GM12864 (cell line): ENCODE data around the gene NUDT9.
A peak's percentile ranks its signal among the peaks of the same experiment; 100 is the strongest.
"Not testable (repeated sequence)": the region's sequence is repeated elsewhere in the genome, so short reads cannot be mapped to it uniquely, and the experiment has no call there.

Experiments
- DNase-seq: peaks from one replicate; pipeline ENCODE4 v3.0.0-alpha.2; 2011; ENCODE audit warnings: low read depth
- H3K4me3 ChIP-seq: 2 replicates; pipeline ENCODE4 v1.5.1; 2011; ENCODE audit warnings: mild to moderate bottlenecking, low read depth, low read length, control low read depth
- TF ChIP-seq, protein P1 (sequence below): IDR thresholded peaks from 2 replicates; pipeline ENCODE4 v1.5.1; 2011; ENCODE audit warnings: low read depth, mild to moderate bottlenecking, moderate library complexity, low read length, control low read depth, inconsistent platforms; ENCODE audit errors: missing control alignments

NUDT9 gene

DNA sequence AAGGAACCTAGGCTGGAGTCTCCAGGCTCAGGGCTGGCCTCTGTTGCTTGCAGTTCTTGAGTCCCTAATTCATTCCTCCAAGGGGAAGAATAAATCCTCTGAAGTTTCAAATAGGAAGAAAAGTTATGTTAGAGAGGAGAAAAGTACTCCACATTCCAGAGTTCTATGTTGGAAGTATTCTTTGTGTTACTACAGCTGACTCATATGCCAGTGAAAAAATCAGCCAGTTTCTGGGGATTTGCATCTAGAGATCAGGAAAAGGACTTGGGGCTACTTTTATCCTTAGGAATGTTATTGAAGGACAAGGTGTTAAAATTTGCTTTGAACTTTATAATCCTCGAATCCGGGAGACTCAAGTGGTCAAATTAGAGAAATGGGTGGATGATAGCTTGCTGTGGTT lies 11.7 kb upstream of the NUDT9 start:
- TF ChIP-seq, protein P1, sequence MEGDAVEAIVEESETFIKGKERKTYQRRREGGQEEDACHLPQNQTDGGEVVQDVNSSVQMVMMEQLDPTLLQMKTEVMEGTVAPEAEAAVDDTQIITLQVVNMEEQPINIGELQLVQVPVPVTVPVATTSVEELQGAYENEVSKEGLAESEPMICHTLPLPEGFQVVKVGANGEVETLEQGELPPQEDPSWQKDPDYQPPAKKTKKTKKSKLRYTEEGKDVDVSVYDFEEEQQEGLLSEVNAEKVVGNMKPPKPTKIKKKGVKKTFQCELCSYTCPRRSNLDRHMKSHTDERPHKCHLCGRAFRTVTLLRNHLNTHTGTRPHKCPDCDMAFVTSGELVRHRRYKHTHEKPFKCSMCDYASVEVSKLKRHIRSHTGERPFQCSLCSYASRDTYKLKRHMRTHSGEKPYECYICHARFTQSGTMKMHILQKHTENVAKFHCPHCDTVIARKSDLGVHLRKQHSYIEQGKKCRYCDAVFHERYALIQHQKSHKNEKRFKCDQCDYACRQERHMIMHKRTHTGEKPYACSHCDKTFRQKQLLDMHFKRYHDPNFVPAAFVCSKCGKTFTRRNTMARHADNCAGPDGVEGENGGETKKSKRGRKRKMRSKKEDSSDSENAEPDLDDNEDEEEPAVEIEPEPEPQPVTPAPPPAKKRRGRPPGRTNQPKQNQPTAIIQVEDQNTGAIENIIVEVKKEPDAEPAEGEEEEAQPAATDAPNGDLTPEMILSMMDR, result no peak
- no peak for DNase-seq
- no peak overlapping the region for H3K4me3 ChIP-seq

DNA sequence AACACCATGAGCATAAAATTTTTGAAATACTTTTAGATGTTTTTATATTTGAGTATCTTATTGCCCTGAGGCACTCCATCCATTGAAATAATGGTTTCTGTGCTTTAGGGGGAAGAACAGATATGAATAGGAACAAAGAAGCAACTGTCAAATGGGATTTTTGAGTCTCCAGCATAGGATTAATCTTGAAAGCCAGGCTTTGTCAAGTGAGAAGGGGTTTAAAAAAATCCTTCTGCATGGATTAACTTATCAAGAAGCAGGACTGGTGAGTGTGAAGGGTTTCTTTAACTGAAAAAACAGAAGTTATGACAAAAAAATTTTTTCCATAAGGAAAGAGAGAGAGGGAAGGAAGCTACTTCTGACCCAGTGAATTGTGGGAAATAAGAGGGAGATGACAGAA lies 7.6 kb upstream of the NUDT9 start:
- no peak overlapping the region for H3K4me3 ChIP-seq
- no peak for DNase-seq
- TF ChIP-seq, protein P1, result no peak

DNA sequence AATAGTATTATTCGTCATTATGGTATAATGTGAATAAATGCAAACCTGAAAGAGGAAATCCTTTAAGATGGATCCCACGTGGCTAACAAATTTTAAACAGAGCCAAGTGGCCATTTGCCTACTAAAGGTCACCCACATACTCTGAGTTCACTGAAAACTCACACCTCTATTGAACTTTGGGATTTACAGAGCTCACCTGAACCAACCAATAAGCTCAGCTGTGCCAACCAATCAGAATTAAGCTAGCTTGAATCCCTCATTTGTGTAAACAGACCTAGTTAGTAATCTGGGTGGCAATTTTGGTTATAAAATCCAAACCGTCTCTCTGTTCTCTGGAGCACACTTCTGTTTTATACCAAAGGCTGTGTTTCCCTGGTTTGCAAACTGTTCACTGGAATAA lies 5.4 kb upstream of the NUDT9 start:
- TF ChIP-seq, protein P1, result no peak
- H3K4me3 ChIP-seq, result no peak overlapping the region
- DNase-seq, result no peak

DNA sequence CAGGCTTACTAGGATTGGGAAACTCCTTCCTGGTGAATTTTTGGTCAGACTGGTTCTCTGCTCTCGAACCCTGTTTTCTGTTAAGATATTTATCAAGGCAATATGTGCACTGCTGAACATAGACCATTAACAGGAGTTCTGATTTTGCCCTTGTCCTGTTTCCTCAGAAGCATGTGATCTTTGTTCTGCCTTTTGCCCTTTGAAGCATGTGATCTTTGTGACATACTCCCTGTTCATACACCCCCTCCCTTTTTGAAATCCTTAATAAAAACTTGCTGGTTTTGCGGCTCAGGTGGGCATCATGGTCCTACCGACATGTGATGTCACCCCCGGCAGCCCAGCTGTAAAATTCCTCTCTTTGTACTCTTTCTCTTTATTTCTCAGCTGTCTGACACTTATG lies 4.0 kb upstream of the NUDT9 start:
- not testable (repeated sequence) for H3K4me3 ChIP-seq, DNase-seq

DNA sequence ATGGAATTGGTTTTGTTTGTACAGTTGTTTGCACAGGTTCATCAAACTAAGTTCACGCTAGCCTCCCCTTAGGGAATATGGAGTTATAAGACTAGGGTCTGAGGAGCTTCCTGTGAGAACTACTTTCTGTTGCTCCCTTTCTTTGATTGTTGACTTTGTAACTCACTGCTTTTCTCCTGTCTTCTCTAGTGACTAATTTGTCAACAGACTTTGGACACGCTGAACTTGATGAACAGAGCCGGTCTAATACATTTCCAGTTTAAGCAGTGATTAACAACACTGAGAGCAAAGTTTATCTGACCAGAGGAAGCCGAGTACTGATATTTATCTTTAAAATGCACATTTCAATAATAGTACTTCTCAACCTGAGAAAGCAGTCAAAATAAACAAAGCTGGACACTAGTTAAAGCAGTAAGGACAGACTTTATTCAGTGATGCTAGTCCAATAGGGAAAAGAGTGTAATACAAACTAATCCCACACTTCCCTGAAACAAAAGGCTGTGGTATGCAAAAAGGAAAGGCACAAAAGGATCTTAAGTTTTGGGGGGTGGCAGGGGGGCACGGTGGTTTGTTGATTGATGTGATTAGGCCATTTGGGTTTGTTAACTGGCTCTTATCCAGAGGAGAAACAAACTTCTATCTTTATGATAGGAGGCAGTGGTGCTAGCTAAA lies 2.7 kb upstream of the NUDT9 start:
- no peak for DNase-seq
- H3K4me3 ChIP-seq, result no peak overlapping the region
- TF ChIP-seq, protein P1, result no peak

DNA sequence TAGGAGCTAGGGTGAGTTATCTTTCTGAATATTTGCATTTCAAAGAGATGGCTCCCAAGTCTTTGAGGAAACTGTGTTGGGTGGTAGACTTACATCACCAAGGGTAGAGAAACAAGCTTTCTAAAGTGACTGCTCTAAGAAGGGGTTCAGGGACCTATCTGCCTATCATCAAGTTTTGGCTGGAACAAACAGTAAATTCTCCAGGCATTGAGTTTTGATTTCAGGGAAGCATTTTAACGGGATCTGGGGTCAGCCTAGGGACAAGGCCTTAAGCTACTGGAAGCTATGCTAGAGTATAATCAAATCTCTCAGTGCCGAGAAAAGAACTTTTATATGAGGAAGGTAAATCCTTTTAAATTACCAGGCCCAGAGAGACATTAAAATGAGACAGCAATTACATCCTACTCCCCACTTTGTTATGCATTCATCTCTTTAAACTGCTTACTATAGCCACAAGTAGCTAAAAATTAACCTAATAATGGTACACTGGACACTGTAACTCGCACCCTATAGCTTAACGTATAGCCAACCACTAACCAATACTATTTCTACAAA lies 2.0 kb upstream of the NUDT9 start:
- no peak overlapping the region for H3K4me3 ChIP-seq
- TF ChIP-seq, protein P1, result no peak
- DNase-seq, result no peak

DNA sequence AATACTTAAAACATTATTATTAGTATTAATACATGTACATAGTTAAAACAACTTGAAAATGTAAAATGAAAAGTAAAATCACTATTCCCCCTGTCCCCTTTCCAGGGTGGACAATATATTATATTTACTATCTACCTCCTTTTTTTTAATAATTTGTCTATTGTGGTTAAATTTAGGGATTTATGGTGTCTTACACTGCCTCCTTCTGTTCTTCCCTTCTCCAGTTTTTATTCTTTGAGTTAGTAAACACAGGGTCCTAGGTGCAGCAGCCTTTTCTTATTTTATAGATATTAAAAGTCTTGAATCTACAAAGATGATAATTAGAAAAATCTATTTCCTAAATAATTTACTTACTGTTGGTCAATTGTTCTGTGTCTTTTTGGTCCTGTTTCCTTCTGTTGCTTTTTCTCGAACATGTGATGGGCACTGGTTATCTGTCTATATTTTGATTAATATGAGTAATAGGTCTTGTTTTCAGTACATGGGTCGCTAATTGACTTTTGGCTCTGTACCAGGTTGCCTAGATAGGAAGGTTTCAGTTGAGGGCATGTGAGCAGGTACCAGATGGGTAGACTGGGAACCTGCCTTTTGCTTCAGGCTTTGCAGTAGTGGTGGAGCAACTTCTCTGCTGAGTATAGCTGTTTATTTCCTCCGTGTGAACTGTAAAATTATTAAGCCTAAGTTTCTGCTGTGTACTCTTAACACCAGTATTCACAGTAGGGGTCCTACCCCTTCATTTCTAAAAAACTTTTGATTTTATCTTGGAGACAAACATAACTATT lies 1.1 kb downstream of the NUDT9 start:
- peak; percentile 18 for DNase-seq
- TF ChIP-seq, protein P1, result no peak
- peak overlapping the region; percentile 93 for H3K4me3 ChIP-seq

DNA sequence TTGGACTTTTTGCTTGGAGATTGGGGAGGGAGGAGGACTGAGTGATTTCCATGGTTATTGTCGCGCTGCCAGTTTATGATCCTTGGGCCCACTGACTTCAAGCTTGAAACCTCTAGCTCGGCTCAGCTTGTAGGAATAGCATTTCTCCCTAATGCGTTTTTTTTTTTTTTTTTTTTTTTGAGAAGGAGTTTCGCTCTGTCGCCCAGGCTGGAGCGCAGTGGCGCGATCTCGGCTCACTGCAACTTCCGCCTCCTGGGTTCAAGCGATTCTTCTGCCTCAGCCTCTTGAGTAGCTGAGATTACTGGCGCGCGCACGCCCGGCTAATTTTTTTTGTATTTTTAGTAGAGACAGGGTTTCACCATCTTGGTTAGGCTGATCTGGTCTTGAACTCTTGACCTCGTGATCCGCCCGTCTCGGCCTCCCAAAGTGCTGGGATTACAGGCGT lies 1.7 kb downstream of the NUDT9 start:
- DNase-seq, result not testable (repeated sequence)
- H3K4me3 ChIP-seq, result peak overlapping the region; percentile 93; the same call in 1 of the 2 replicates
